Duodenal mucosa (tissue), 2 donors: ENCODE measurements around the gene RFK.
"Not testable (repeated sequence)": the region's sequence is repeated elsewhere in the genome, so short reads cannot be mapped to it uniquely, and the experiment has no call there.

Experiments
- H3K27ac ChIP-seq: one replicate; pipeline ENCODE4 v1.7.0; 2013; ENCODE audit warnings: low read depth, low read length
- H3K27me3 ChIP-seq, 2 donors: one replicate each; pipeline ENCODE4 v1.7.0; 2013; ENCODE audit warnings: low read length in 2 of 2, control low read depth in 1 of 2; ENCODE audit not compliant: insufficient read depth in 2 of 2, control insufficient read depth in 1 of 2
- H3K36me3 ChIP-seq, 2 donors: one replicate each; pipeline ENCODE4 v1.7.0; 2013; ENCODE audit warnings: low read length in 2 of 2, control low read depth in 1 of 2; ENCODE audit not compliant: insufficient read depth in 2 of 2, control insufficient read depth in 1 of 2
- H3K4me1 ChIP-seq, 2 donors: one replicate each; pipeline ENCODE4 v1.7.0; 2013; ENCODE audit warnings: low read length in 2 of 2, control low read depth in 1 of 2; ENCODE audit not compliant: insufficient read depth in 2 of 2, control insufficient read depth in 1 of 2
- H3K4me3 ChIP-seq, 2 donors: one replicate each; pipeline ENCODE4 v1.7.0; 2013; ENCODE audit warnings: low read length in 2 of 2, low read depth in 1 of 2
- H3K9ac ChIP-seq, 2 donors: one replicate each; pipeline ENCODE4 v1.7.0; 2013; ENCODE audit warnings: low read length in 2 of 2, low read depth in 1 of 2
- H3K9me3 ChIP-seq, 2 donors: one replicate each; pipeline ENCODE4 v1.7.0; 2013; ENCODE audit warnings: low read length in 2 of 2, control low read depth in 1 of 2; ENCODE audit not compliant: control insufficient read depth in 1 of 2

The RFK gene

GRCh38 chr9:76373173-76373783 lies 20.9 kb downstream of the RFK start:
- H3K9me3 ChIP-seq = no peaks in the 10 kb centered on the region
- peaks cover 51 to 52% of the 10 kb centered on the region in 2 donors for H3K4me1 ChIP-seq
- H3K36me3 ChIP-seq = no peaks in the 10 kb centered on the region
- H3K27me3 ChIP-seq = no peaks in the 10 kb centered on the region
- peak overlapping the region in 1 of 2 donors; percentile 23 for H3K4me3 ChIP-seq
- H3K9ac ChIP-seq = no peak overlapping the region
- peak overlapping the region; percentile 6 for H3K27ac ChIP-seq

- Histone ChIP-seq H3K27me3 (no peaks in the 10 kb centered on the region), H3K9ac (no peak overlapping the region), H3K9me3 (no peaks in the 10 kb centered on the region), H3K36me3 (no peaks in the 10 kb centered on the region), H3K27ac (no peak overlapping the region), H3K4me1 (peaks cover 51 to 52% of the 10 kb centered on the region in 2 donors), H3K4me3 (peak overlapping the region in 1 of 2 donors; percentile 19)
These were observed 21.9 kb downstream of the RFK start for GRCh38 chr9:76372336-76372735.

GRCh38 chr9:76371901-76372300 lies 22.3 kb downstream of the RFK start:
- peaks cover 51 to 52% of the 10 kb centered on the region in 2 donors for H3K4me1 ChIP-seq
- H3K27ac ChIP-seq = no peak overlapping the region
- no peak overlapping the region for H3K9ac ChIP-seq
- H3K27me3 ChIP-seq = no peaks in the 10 kb centered on the region
- H3K36me3 ChIP-seq = no peaks in the 10 kb centered on the region
- H3K4me3 ChIP-seq = no peak overlapping the region
- no peaks in the 10 kb centered on the region for H3K9me3 ChIP-seq

- Histone ChIP-seq H3K27ac (no peak overlapping the region), H3K9me3 (no peaks in the 10 kb centered on the region), H3K4me3 (no peak overlapping the region), H3K9ac (no peak overlapping the region), H3K4me1 (peaks cover 57 to 58% of the 10 kb centered on the region in 2 donors), H3K27me3 (no peaks in the 10 kb centered on the region), H3K36me3 (no peaks in the 10 kb centered on the region)
These were observed 23.7 kb downstream of the RFK start for GRCh38 chr9:76370396-76371023.

DNA sequence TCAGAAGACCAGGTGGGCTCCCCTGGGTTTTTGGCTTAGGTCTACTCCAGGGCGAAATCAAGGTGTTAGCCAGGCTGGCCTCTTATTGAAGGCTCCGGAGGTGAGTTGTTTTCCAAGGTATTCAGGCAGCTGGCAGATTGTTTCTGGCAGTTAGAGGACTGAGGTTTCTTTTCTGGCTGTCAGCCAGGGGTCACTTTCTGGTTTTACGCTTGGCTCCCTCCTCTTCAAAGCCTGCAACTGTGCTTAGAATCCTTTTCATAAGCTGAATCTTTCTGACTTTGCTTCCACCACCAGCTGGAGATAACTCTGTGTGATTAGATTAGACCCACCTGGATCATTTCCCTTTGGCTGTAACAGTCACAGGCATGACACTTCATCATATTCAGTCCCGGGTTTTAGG lies 24.6 kb downstream of the RFK start:
- Histone ChIP-seq H3K36me3 (no peaks in the 10 kb centered on the region), H3K9ac (no peak overlapping the region), H3K27ac (no peak overlapping the region), H3K9me3 (no peaks in the 10 kb centered on the region), H3K4me3 (no peak overlapping the region), H3K27me3 (no peaks in the 10 kb centered on the region), H3K4me1 (peaks cover 56 to 62% of the 10 kb centered on the region in 2 donors)

- H3K36me3 ChIP-seq = no peaks in the 10 kb centered on the region
- no peaks in the 10 kb centered on the region for H3K27me3 ChIP-seq
- H3K9ac ChIP-seq = no peak overlapping the region
- H3K4me1 ChIP-seq = peaks cover 39 to 42% of the 10 kb centered on the region in 2 donors
- no peak overlapping the region for H3K4me3 ChIP-seq
- H3K9me3 ChIP-seq = no peaks in the 10 kb centered on the region
- H3K27ac ChIP-seq = no peak overlapping the region
These were observed 28.0 kb downstream of the RFK start for GRCh38 chr9:76366275-76366674.

GRCh38 chr9:76365028-76365427 lies 29.2 kb downstream of the RFK start:
- no peak overlapping the region for H3K9ac ChIP-seq
- H3K27me3 ChIP-seq = no peaks in the 10 kb centered on the region
- H3K4me3 ChIP-seq = no peak overlapping the region
- peaks cover 0 to 1% of the 10 kb centered on the region in 2 donors for H3K36me3 ChIP-seq
- no peak overlapping the region for H3K27ac ChIP-seq
- peaks cover 35 to 36% of the 10 kb centered on the region in 2 donors for H3K4me1 ChIP-seq
- H3K9me3 ChIP-seq = no peaks in the 10 kb centered on the region

- Histone ChIP-seq H3K27ac (no peak overlapping the region), H3K27me3 (no peaks in the 10 kb centered on the region), H3K4me3 (no peak overlapping the region), H3K9me3 (no peaks in the 10 kb centered on the region), H3K36me3 (peaks cover 7 to 15% of the 10 kb centered on the region in 2 donors), H3K4me1 (peaks cover 22 to 23% of the 10 kb centered on the region in 2 donors), H3K9ac (no peak overlapping the region)
These were observed 31.2 kb downstream of the RFK start for GRCh38 chr9:76363032-76363395.

GRCh38 chr9:76362332-76363031 lies 31.7 kb downstream of the RFK start:
- H3K27me3 ChIP-seq = not testable (repeated sequence)

GRCh38 chr9:76359766-76360165 lies 34.5 kb downstream of the RFK start:
- H3K9ac ChIP-seq = no peak overlapping the region
- H3K4me1 ChIP-seq = peaks cover 10 to 14% of the 10 kb centered on the region in 2 donors
- H3K36me3 ChIP-seq = peaks cover 7 to 30% of the 10 kb centered on the region in 2 donors
- H3K4me3 ChIP-seq = no peak overlapping the region
- no peaks in the 10 kb centered on the region for H3K9me3 ChIP-seq
- H3K27me3 ChIP-seq = no peaks in the 10 kb centered on the region
- H3K27ac ChIP-seq = no peak overlapping the region

More at GRCh38 chr9:76362332-76363031, 31.7 kb downstream of the RFK start:
- peaks cover 7 to 19% of the 10 kb centered on the region in 2 donors for H3K36me3 ChIP-seq
- H3K27ac ChIP-seq, H3K9me3 ChIP-seq, H3K4me3 ChIP-seq, H3K9ac ChIP-seq: not testable (repeated sequence)
- peaks cover 22 to 23% of the 10 kb centered on the region in 2 donors for H3K4me1 ChIP-seq
